GM23248 (cell line): ENCODE results near the gene VTI1A. TPM values are rescaled to one million over a fixed set of nuclear protein-coding genes. Genes with fewer than 3 reads are reported as not detected.
A peak's percentile ranks its signal among the peaks of the same experiment; 100 is the strongest.

Experiments
- DNase-seq: peaks from one replicate; pipeline ENCODE4 v3.0.0-alpha.2; 2015
- H2AFZ ChIP-seq: fragments of 200-600 bp; sonication (generic); 2 replicates; pipeline ENCODE4 v1.6.1; 2016; ENCODE audit warnings: antibody characterized with exemption
- H3F3A ChIP-seq: fragments of 200-600 bp; sonication (generic); 2 replicates; pipeline ENCODE4 v1.6.1; 2016; ENCODE audit warnings: mild to moderate bottlenecking, antibody characterized with exemption, mixed run types; ENCODE audit not compliant: insufficient read depth
- H3K27ac ChIP-seq: fragments of 200-600 bp; sonication (generic); 2 replicates; pipeline ENCODE4 v1.5.1; 2016; ENCODE audit warnings: mild to moderate bottlenecking
- H3K27me3 ChIP-seq: fragments of 200-600 bp; sonication (generic); replicated peaks from 2 replicates; pipeline ENCODE4 v1.6.1; 2016; ENCODE audit warnings: mild to moderate bottlenecking; ENCODE audit not compliant: insufficient read depth
- H3K36me3 ChIP-seq: fragments of 200-600 bp; sonication (generic); 2 replicates; pipeline ENCODE4 v1.6.1; 2016; ENCODE audit warnings: low read depth, mild to moderate bottlenecking
- H3K4me1 ChIP-seq: fragments of 200-600 bp; sonication (generic); 2 replicates; pipeline ENCODE4 v1.6.1; 2016; ENCODE audit warnings: mild to moderate bottlenecking; ENCODE audit not compliant: insufficient read depth
- H3K4me2 ChIP-seq: fragments of 200-600 bp; sonication (generic); one replicate; pipeline ENCODE4 v1.6.1; 2016; ENCODE audit warnings: mild to moderate bottlenecking; ENCODE audit not compliant: unreplicated experiment
- H3K4me3 ChIP-seq: fragments of 200-600 bp; sonication (generic); 2 replicates; pipeline ENCODE4 v1.5.1; 2016; ENCODE audit warnings: mild to moderate bottlenecking
- H3K79me2 ChIP-seq: fragments of 200-600 bp; sonication (generic); 2 replicates; pipeline ENCODE4 v1.6.1; 2016; ENCODE audit warnings: mild to moderate bottlenecking; ENCODE audit not compliant: insufficient read depth
- H3K9ac ChIP-seq: fragments of 200-600 bp; sonication (generic); 2 replicates; pipeline ENCODE4 v1.6.1; 2016; ENCODE audit warnings: mild to moderate bottlenecking
- H3K9me2 ChIP-seq: fragments of 200-600 bp; sonication (generic); 2 replicates; pipeline ENCODE4 v1.6.1; 2016; ENCODE audit warnings: mixed run types, mild to moderate bottlenecking, moderate library complexity; ENCODE audit not compliant: insufficient read depth
- H3K9me3 ChIP-seq: fragments of 200-600 bp; sonication (generic); one replicate; pipeline ENCODE4 v1.6.1; 2017; ENCODE audit warnings: low read depth
- H4K20me1 ChIP-seq: fragments of 200-600 bp; sonication (generic); 2 replicates; pipeline ENCODE4 v1.6.0; 2016; ENCODE audit not compliant: insufficient read depth
- EZH2 ChIP-seq: fragments of 200-600 bp; sonication (generic); IDR thresholded peaks from 2 replicates; pipeline ENCODE4 v1.6.1; 2018; ENCODE audit warnings: antibody characterized with exemption, mild to moderate bottlenecking; ENCODE audit not compliant: insufficient read depth, poor library complexity, severe bottlenecking
- EZH2phosphoT487 ChIP-seq: fragments of 200-600 bp; sonication (generic); IDR thresholded peaks from 2 replicates; pipeline ENCODE4 v1.6.1; 2018; ENCODE audit warnings: antibody characterized with exemption, moderate library complexity, mild to moderate bottlenecking, low read depth; ENCODE audit not compliant: insufficient read depth
- WGBS, 2 experiments: methylation state at CpG; one replicate each; pipeline ENCODE4 v1.1.6; 2015 to 2017; ENCODE audit warnings: low lambda C conversion rate in 2 of 2, low coverage in 1 of 2; ENCODE audit errors: missing lambda C conversion rate in 2 of 2; 5-methylcytosine and 5-hydroxymethylcytosine counted together
- in situ Hi-C: fragments of 300-500 bp; cut with MboI; formaldehyde crosslinking; loops from 2 replicates; pipeline ENCODE4 v1.15.0; 2020
- polyA plus RNA-seq: library from polyadenylated mRNA; unstranded; fragments of >200 nt; fragmentation: Nextera tagmentation; extraction: Ambion mirVana; gene quantifications from 2 replicates; pipeline ENCODE4 v1.2.1, GENCODE V29; 2016
- total RNA-seq: library from RNA; depleted of rRNA; stranded (reverse); fragments of >200 nt; shearing (Covaris generic); gene quantifications from 2 replicates; pipeline ENCODE4 v1.2.3, GENCODE V29; 2014

VTI1A gene
- total and polyA plus RNA-seq, 2 experiments from 2014 or later: 21.6 to 26.4 TPM

DNA sequence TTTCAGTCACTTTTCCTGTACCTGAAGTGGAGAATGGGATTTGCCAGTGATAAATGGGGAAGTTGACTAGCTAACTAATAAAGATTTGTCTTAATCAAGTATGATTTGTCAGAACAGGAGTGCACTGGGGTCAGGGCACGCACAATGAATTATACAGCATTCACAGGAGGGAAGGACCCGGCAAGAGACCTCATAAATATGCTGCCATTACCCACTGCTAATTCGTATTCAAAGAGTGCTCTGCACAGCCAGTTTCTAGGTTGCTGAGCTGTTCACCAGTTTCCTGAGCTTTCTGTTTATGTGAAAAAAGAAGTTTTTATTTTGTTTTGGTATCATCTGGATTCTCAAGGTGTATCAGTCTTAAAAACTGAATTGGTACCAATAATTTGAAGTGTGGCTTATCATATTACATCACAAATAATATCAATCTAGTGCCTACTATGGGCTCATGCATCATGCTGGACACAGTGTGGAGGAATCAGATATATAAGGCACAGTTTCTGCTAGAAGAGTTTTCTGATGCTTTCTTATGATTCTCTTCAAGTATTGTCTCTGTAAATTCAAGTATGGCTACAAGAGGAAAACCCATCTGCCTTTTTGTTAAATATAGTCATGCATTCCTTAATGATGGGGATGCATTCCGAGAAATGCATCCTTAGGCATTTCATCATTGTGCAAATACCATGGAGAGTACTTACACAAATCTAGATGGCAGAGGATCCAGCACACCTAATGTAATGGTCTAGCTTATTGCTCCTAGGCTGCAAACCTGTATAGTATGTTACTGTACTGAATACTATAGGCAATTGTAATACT lies 202.2 kb downstream of the VTI1A start:
- 91% methylated on average over 4 of the region's 4 CpGs for WGBS, 2 experiments
- no peak overlapping the region for H3K9ac ChIP-seq
- no peaks in the 10 kb centered on the region for H3K9me2 ChIP-seq
- H3K4me3 ChIP-seq: no peak overlapping the region
- no peaks in the 10 kb centered on the region for H4K20me1 ChIP-seq
- no peaks in the 10 kb centered on the region for H3K9me3 ChIP-seq
- peaks cover 20% of the 10 kb centered on the region for H3K4me1 ChIP-seq
- H3K27ac ChIP-seq: no peak overlapping the region
- no peaks in the 10 kb centered on the region for H3K36me3 ChIP-seq
- in situ Hi-C loops: no loop called here
- DNase-seq: peak; percentile 52
- H3F3A ChIP-seq: peaks cover 17% of the 10 kb centered on the region; the same call in 1 of the 2 replicates
- H3K27me3 ChIP-seq: no peaks in the 10 kb centered on the region
- TF ChIP-seq EZH2phosphoT487 (no peak), EZH2 (no peak)
- H3K4me2 ChIP-seq: no peak overlapping the region
- no peak overlapping the region for H2AFZ ChIP-seq
- H3K79me2 ChIP-seq: no peaks in the 10 kb centered on the region

DNA sequence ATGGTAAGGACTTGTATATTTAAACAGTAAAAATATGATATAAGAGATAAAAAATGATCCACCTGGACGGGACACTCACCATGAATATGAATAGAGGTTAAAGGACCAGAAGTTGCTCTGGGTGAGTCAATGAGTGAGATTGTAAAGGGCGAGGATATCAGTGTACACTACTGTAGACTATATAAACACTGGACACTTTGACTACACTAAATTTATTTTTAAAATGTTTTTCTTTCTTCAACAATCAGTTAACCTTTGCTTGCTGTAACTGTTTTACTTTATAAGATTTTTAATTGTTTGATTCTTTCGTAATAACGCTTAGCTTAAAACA lies 202.8 kb downstream of the VTI1A start:
- Histone ChIP-seq H3K79me2 (no peaks in the 10 kb centered on the region), H2AFZ (no peak overlapping the region), H3K27me3 (no peaks in the 10 kb centered on the region), H3K36me3 (no peaks in the 10 kb centered on the region), H3K9me3 (no peaks in the 10 kb centered on the region), H3K4me3 (no peak overlapping the region), H3K27ac (no peak overlapping the region), H3F3A (peaks cover 17% of the 10 kb centered on the region; the same call in 1 of the 2 replicates), H4K20me1 (no peaks in the 10 kb centered on the region), H3K4me1 (peaks cover 20% of the 10 kb centered on the region), H3K9ac (no peak overlapping the region), H3K9me2 (no peaks in the 10 kb centered on the region), H3K4me2 (no peak overlapping the region)
- TF ChIP-seq EZH2phosphoT487 (no peak), EZH2 (no peak)
- in situ Hi-C loops: no loop called here
- WGBS, 2 experiments: 97% methylated on average over 4 of the region's 4 CpGs
- DNase-seq: no peak

DNA sequence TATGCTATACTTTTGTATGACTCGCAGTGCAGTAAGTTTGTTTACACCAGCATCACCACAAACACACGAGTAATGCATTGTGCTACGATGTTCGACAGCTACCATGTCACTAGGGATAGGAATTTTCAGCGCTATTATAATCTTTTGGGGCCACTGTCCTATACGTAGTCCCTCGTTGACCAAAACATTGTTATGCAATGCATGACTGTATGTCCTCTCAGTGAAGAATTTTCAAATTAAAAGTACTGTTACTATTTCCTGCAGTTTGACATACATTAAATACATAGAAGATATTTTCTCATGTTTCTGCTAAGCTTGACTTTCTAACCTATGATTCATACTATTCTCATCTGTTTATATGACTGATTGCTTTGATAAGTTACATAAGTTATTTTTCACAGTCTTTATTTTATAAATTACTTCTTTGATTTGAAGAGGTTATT lies 203.6 kb downstream of the VTI1A start:
- no peak overlapping the region for H2AFZ ChIP-seq
- no peaks in the 10 kb centered on the region for H3K9me3 ChIP-seq
- H3F3A ChIP-seq: peaks cover 17% of the 10 kb centered on the region; the same call in 1 of the 2 replicates
- no peaks in the 10 kb centered on the region for H3K79me2 ChIP-seq
- no peaks in the 10 kb centered on the region for H4K20me1 ChIP-seq
- H3K9me2 ChIP-seq: no peaks in the 10 kb centered on the region
- peaks cover 20% of the 10 kb centered on the region for H3K4me1 ChIP-seq
- no peak for TF ChIP-seq EZH2
- no peak for TF ChIP-seq EZH2phosphoT487
- in situ Hi-C loops: no loop called here
- peak; percentile 29 for DNase-seq
- peak overlapping the region; percentile 21 for H3K4me2 ChIP-seq
- 62% methylated on average over 7 of the region's 7 CpGs for WGBS, 2 experiments
- no peaks in the 10 kb centered on the region for H3K36me3 ChIP-seq
- no peak overlapping the region for H3K9ac ChIP-seq
- H3K27me3 ChIP-seq: no peaks in the 10 kb centered on the region
- no peak overlapping the region for H3K27ac ChIP-seq
- no peak overlapping the region for H3K4me3 ChIP-seq

DNA sequence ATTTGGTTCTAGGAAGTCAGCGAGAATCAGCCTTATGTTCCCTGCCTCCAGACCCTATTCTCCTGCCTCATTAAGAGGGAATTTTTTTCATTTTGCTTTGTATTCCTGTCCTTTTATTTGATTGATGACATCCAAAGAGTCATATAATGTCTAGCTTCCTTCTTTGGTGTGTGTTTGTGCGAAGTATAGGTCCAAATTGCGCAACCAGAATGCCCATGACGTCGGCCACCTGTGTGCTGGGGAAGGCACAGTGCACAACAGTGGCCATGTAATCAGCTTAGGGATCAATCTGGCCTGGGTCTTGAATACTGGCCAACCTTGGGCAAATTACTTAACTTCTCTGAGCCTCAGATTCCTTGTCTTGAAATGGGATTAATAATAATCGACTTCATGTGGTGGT lies 206.2 kb downstream of the VTI1A start:
- Histone ChIP-seq H3K27ac (no peak overlapping the region), H4K20me1 (no peaks in the 10 kb centered on the region), H3K9ac (no peak overlapping the region), H3K4me3 (no peak overlapping the region), H3K9me2 (no peaks in the 10 kb centered on the region), H3K4me2 (no peak overlapping the region), H3K9me3 (no peaks in the 10 kb centered on the region), H3F3A (peaks cover 17% of the 10 kb centered on the region; the same call in 1 of the 2 replicates), H3K36me3 (no peaks in the 10 kb centered on the region), H3K27me3 (no peaks in the 10 kb centered on the region), H3K4me1 (peaks cover 20% of the 10 kb centered on the region), H3K79me2 (no peaks in the 10 kb centered on the region), H2AFZ (no peak overlapping the region)
- 97% methylated on average over 6 of the region's 6 CpGs for WGBS, 2 experiments
- DNase-seq: no peak
- TF ChIP-seq EZH2phosphoT487 (no peak), EZH2 (no peak)
- in situ Hi-C loops: no loop called here
